Measurements from ENCODE around the gene FOXN3.

- TF ChIP-seq CTCF (IDR thresholded peaks at IDR 0.05) (no peak), POLR2AphosphoS5 (IDR thresholded peaks at IDR 0.05; ENCODE audit: low read depth, low read length) (no peak)
Observed at GRCh38 chr14:89384636-89385035, 32.4 kb downstream of the FOXN3 start.

All from SK-N-SH (cell line).